ENCODE results near the gene MTTP. TPM values are rescaled to one million over a fixed set of nuclear protein-coding genes. Genes with fewer than 3 reads are reported as not detected.

MTTP gene
- total RNA-seq, 1 donor from 2014 or later: under 0.01 TPM

- no peak for FAIRE-seq
- Histone ChIP-seq H3K27me3 (ENCODE audit: control insufficient read depth, insufficient read depth, low read length) (no peaks in the 10 kb centered on the region), H3K4me3 (ENCODE audit: low read depth, low read length) (no peak overlapping the region), H3K36me3 (ENCODE audit: control insufficient read depth, insufficient read depth, low read length) (no peaks in the 10 kb centered on the region)
- DNase-seq (ENCODE audit: low read depth): no peak
- TF ChIP-seq CTCF (IDR thresholded peaks at IDR 0.05; ENCODE audit: insufficient read depth, low read length, severe bottlenecking): no peak
These were observed 49.6 kb downstream of the MTTP start for GRCh38 chr4:99624141-99624719.

GRCh38 chr4:99625369-99625768 lies 50.7 kb downstream of the MTTP start:
- no peak for TF ChIP-seq CTCF (IDR thresholded peaks at IDR 0.05; ENCODE audit: insufficient read depth, low read length, severe bottlenecking)
- Histone ChIP-seq H3K4me3 (ENCODE audit: low read depth, low read length) (no peak overlapping the region), H3K27me3 (ENCODE audit: control insufficient read depth, insufficient read depth, low read length) (no peaks in the 10 kb centered on the region), H3K36me3 (ENCODE audit: control insufficient read depth, insufficient read depth, low read length) (no peaks in the 10 kb centered on the region)
- DNase-seq (ENCODE audit: low read depth) (no peak), FAIRE-seq (no peak)

DNA sequence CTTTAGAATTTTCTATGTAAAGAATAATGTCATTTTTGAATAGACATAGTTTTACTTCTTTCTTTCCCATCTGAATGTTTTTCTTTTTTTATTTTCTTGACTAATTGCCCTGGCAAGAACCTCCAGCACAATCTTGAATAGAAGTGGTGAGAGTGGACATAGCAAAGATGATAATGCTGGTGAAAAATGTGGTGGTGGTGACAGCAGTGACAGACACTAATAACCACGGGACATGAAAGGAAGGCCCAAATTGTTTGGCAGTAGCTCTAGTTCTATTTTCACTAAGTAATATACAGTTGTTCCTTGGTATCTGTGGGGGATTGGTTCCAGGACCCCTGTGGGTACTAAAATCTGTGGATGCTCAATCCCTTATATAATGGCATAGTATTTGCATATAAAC lies 53.4 kb downstream of the MTTP start:
- TF ChIP-seq CTCF (IDR thresholded peaks at IDR 0.05; ENCODE audit: insufficient read depth, low read length, severe bottlenecking): no peak
- no peaks in the 10 kb centered on the region for H3K36me3 ChIP-seq (ENCODE audit: control insufficient read depth, insufficient read depth, low read length)
- no peak for DNase-seq (ENCODE audit: low read depth)
- FAIRE-seq: no peak
- H3K4me3 ChIP-seq (ENCODE audit: low read depth, low read length): no peak overlapping the region
- H3K27me3 ChIP-seq (ENCODE audit: control insufficient read depth, insufficient read depth, low read length): no peaks in the 10 kb centered on the region

GRCh38 chr4:99629962-99630554 lies 55.4 kb downstream of the MTTP start:
- H3K4me3 ChIP-seq (ENCODE audit: low read depth, low read length): no peak overlapping the region
- no peaks in the 10 kb centered on the region for H3K36me3 ChIP-seq (ENCODE audit: control insufficient read depth, insufficient read depth, low read length)
- TF ChIP-seq CTCF (IDR thresholded peaks at IDR 0.05; ENCODE audit: insufficient read depth, low read length, severe bottlenecking): no peak
- no peak for FAIRE-seq
- DNase-seq (ENCODE audit: low read depth): no peak
- no peaks in the 10 kb centered on the region for H3K27me3 ChIP-seq (ENCODE audit: control insufficient read depth, insufficient read depth, low read length)

GRCh38 chr4:99630857-99631360 lies 56.3 kb downstream of the MTTP start:
- Histone ChIP-seq H3K36me3 (ENCODE audit: control insufficient read depth, insufficient read depth, low read length) (no peaks in the 10 kb centered on the region), H3K4me3 (ENCODE audit: low read depth, low read length) (no peak overlapping the region), H3K27me3 (ENCODE audit: control insufficient read depth, insufficient read depth, low read length) (no peaks in the 10 kb centered on the region)
- FAIRE-seq: no peak
- DNase-seq (ENCODE audit: low read depth): no peak
- no peak for TF ChIP-seq CTCF (IDR thresholded peaks at IDR 0.05; ENCODE audit: insufficient read depth, low read length, severe bottlenecking)
